Transverse colon (tissue), 4 donors: Measurements from ENCODE around the gene KCNH3. TPM values are rescaled to one million over a fixed set of nuclear protein-coding genes. Genes with fewer than 3 reads are reported as not detected.

Source experiments
- DNase-seq: peaks from one replicate; pipeline ENCODE4 v3.0.0-alpha.2; 2019
- H3K27ac ChIP-seq, 4 donors: fragments of 200-600 bp; sonication (generic); 2 replicates each; pipeline ENCODE4 v1.5.1; 2016 to 2018; ENCODE audit warnings: inconsistent platforms in 4 of 4
- H3K27me3 ChIP-seq: fragments of 200-600 bp; sonication (generic); 2 replicates; pipeline ENCODE4 v1.5.1; 2017; ENCODE audit warnings: inconsistent platforms
- H3K36me3 ChIP-seq, 4 donors: fragments of 200-600 bp; sonication (generic); 2 replicates each; pipeline ENCODE4 v1.5.1; 2017 to 2019; ENCODE audit warnings: inconsistent platforms in 4 of 4
- H3K4me1 ChIP-seq, 4 donors: fragments of 200-600 bp; sonication (generic); 2 replicates each; pipeline ENCODE4 v1.5.1; 2017 to 2020; ENCODE audit warnings: inconsistent platforms in 4 of 4
- H3K4me3 ChIP-seq, 4 donors: fragments of 200-600 bp; sonication (generic); 1 replicate in 1 of 4; 2 replicates in 3 of 4; pipeline versions ENCODE4 v1.5.1 to v1.6.1; 2017 to 2019; ENCODE audit warnings: inconsistent platforms in 4 of 4
- H3K9me3 ChIP-seq, 2 donors: fragments of 200-600 bp; sonication (generic); 2 replicates each; pipeline ENCODE4 v1.5.1; 2017 to 2019; ENCODE audit warnings: inconsistent platforms in 2 of 2
- EP300 ChIP-seq: sonication (generic); formaldehyde crosslinking; IDR thresholded peaks from one replicate; pipeline ENCODE4 v1.6.1; 2017; ENCODE audit warnings: antibody characterized with exemption, low read depth
- POLR2A ChIP-seq: fragments of 450-650 bp; IDR thresholded peaks from one replicate; pipeline ENCODE4 v1.6.1; 2016; ENCODE audit warnings: antibody characterized with exemption, mild to moderate bottlenecking, moderate library complexity
- POLR2AphosphoS5 ChIP-seq, 3 donors: sonication (generic); formaldehyde crosslinking; IDR thresholded peaks; one replicate each; pipeline ENCODE4 v1.6.1; 2016; ENCODE audit warnings: antibody characterized with exemption in 3 of 3
- WGBS, 2 donors: methylation state at CpG; one replicate each; pipeline ENCODE4 v1.1.5; 2018; ENCODE audit warnings: low coverage in 1 of 2; 5-methylcytosine and 5-hydroxymethylcytosine counted together
- in situ Hi-C, 4 donors: fragments of 200-750 bp; cut with MboI; loops; one replicate each; pipeline versions ENCODE4 v1.15.0 to v1.15.1; 2017; ENCODE audit warnings: low sequenced_read_pairs in 3 of 4, low pct_ligation_motif_present in 1 of 4, low pct_unique_long_range_greater_than_20kb in 1 of 4
- intact Hi-C: fragments of 100-400 bp; cut with DNase I; formaldehyde crosslinking; loops from one replicate; pipeline ENCODE4 v1.15.1; 2023; ENCODE audit warnings: low total_unique reads
- total RNA-seq, 4 donors: library from RNA; depleted of rRNA; stranded (reverse); fragments of >200 nt; gene quantifications; one replicate each; pipeline ENCODE4 v1.1.0, GENCODE V29; 2016
- TF ChIP-seq, protein P1 (sequence below), 5 experiments: fragments of 200-600 bp in 3 of 5; fragments of 450-650 bp in 2 of 5; sonication (generic) in 3 of 5; IDR thresholded peaks; 1 replicate in 2 of 5; 2 replicates in 3 of 5; pipeline ENCODE4 v1.5.1; 2016 to 2017; ENCODE audit warnings: antibody characterized with exemption in 5 of 5, inconsistent platforms in 3 of 5, mild to moderate bottlenecking in 2 of 5, moderate library complexity in 1 of 5

Gene KCNH3
- total RNA-seq, 4 donors from 2014 or later, result 0.32 to 0.80 TPM; not detected in 2

DNA sequence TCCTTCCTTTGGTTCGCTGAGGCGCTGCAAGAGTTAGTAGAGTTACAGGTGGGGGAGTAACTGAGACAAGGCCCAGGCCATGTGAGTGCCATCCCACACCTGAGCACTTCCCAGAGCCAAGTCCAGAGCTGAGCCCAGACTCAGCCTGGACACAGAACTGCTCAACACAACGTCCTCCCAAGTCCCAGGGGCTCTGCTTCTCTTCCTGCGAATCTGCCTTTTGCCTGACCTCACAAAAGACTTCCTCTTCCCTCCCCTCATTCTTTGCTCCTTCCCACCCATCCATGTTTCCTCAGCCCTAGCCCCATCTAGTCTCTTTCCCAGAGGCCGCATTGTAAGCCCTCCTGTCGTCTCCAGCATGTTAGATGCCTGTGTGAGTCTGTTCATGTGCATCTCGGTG is 45.8 kb downstream of the KCNH3 start:
- H3K4me1 ChIP-seq, result peaks cover 0 to 15% (median 2%) of the 10 kb centered on the region in 4 donors
- no peak overlapping the region for H3K4me3 ChIP-seq
- H3K36me3 ChIP-seq, result no peaks in the 10 kb centered on the region
- 90 to 100% methylated on average over 3 to 7 of the region's 7 CpGs for WGBS, 2 donors
- no peak overlapping the region for H3K27ac ChIP-seq
- TF ChIP-seq POLR2A (no peak), POLR2AphosphoS5 (IDR thresholded peaks at IDR 0.05) (no peak), EP300 (no peak)
- TF ChIP-seq, protein P1, sequence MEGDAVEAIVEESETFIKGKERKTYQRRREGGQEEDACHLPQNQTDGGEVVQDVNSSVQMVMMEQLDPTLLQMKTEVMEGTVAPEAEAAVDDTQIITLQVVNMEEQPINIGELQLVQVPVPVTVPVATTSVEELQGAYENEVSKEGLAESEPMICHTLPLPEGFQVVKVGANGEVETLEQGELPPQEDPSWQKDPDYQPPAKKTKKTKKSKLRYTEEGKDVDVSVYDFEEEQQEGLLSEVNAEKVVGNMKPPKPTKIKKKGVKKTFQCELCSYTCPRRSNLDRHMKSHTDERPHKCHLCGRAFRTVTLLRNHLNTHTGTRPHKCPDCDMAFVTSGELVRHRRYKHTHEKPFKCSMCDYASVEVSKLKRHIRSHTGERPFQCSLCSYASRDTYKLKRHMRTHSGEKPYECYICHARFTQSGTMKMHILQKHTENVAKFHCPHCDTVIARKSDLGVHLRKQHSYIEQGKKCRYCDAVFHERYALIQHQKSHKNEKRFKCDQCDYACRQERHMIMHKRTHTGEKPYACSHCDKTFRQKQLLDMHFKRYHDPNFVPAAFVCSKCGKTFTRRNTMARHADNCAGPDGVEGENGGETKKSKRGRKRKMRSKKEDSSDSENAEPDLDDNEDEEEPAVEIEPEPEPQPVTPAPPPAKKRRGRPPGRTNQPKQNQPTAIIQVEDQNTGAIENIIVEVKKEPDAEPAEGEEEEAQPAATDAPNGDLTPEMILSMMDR (IDR thresholded peaks at IDR 0.05), result no peak
- intact Hi-C loops (no loop called here), in situ Hi-C loops (no loop called here)
- H3K27me3 ChIP-seq, result no peaks in the 10 kb centered on the region
- no peaks in the 10 kb centered on the region for H3K9me3 ChIP-seq
- no peak for DNase-seq

DNA sequence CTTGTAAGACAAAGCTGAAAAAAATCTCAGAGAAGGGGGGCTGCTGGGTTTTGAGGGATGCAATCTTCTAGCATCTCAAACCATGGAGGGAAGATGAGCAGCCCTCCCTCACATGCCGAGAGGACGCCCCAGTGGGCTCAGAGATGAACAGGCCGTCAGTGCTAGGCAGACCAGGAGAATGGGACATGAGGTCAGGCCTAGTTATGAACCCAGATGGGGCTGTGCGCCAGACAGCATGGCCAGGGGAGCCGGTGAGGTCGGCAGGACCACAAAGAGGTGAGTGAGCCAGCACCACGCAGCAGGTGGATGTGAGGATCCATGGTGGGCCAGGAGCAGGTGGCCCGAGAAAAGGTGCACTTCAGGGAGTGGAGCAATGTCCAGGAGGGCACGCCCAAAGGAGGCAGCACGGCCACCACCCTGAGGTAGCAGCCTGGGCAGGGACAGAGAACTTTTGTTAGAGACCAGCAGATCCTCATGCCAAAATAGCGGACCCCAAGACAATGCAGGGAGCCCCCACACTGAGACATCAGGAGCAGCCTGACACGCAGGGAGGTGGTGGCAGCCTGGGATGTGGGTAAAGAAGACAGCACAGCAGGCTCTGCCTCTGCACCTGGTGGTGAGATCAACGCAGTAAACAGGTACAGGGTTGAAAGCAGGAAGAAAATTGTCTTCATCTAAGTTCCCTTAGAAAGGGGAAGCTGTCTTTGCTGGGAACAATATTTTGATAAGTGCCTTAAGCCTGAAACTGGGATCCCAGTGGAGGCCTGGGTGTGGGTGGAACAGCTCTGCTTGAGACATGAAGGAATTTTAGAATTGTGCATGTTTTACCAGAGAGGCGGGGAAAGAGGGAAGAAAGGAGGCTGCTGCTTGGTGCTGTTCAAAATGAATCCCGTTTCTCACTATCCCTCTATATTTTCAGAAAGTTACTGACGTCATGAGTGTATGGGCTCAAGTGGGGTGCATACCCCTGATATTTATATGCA is 46.9 kb downstream of the KCNH3 start:
- Histone ChIP-seq H3K27ac (no peak overlapping the region), H3K9me3 (no peaks in the 10 kb centered on the region), H3K4me3 (no peak overlapping the region), H3K36me3 (no peaks in the 10 kb centered on the region), H3K27me3 (no peaks in the 10 kb centered on the region), H3K4me1 (peaks cover 0 to 11% (median 2%) of the 10 kb centered on the region in 4 donors)
- TF ChIP-seq POLR2AphosphoS5 (IDR thresholded peaks at IDR 0.05) (no peak), EP300 (no peak), POLR2A (no peak)
- TF ChIP-seq, protein P1 (IDR thresholded peaks at IDR 0.05), result no peak
- in situ Hi-C loops (no loop called here), intact Hi-C loops (no loop called here)
- DNase-seq, result no peak
- 80 to 83% methylated on average over 6 to 16 of the region's 16 CpGs for WGBS, 2 donors

DNA sequence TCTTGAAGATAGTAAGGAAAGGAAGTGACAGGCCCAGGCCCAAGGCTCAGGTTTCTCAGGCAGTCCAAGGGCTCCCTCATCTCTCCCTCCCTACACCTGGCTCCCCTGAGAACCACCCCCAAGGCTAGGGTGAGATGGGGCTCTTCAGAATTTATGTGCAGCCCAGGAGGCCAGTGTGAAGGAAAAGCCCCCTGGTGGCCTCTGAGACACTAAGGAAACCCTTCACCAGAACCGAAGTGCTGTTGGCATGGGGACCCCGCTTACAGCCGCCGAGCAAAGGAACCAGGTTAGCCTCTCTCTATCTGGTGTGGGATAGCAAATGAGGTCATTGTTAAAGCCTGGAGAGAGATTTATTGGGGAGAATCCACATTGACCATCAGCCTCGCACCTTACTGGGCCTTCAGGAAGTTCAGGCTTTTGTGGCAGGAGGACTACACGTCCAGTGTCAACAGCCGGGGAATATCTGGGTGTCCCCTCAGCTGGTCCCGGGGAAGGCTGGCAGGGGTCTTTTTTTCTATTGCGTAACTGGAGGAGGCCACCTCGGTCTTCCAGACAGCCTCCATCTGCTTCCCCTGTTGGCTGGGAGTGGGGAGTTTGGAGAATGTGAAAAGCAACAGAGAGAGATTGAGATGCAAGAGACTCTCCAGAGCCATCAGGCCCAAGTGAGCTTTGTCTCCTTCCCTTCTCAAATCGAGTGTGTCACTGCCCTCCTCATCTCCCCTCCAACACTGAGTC is 48.5 kb downstream of the KCNH3 start:
- Histone ChIP-seq H3K4me1 (peaks cover 0 to 8% (median 2%) of the 10 kb centered on the region in 4 donors), H3K27me3 (no peaks in the 10 kb centered on the region), H3K27ac (no peak overlapping the region), H3K9me3 (no peaks in the 10 kb centered on the region), H3K4me3 (no peak overlapping the region), H3K36me3 (peaks cover 0 to 5% (median 0%) of the 10 kb centered on the region in 4 donors)
- WGBS, 2 donors, result 88% methylated on average over 11 of the region's 11 CpGs; no CpG with 5 or more reads in 1 of the 2 donors
- intact Hi-C loops, result no loop called here
- in situ Hi-C loops, result no loop called here
- TF ChIP-seq EP300 (no peak), POLR2AphosphoS5 (IDR thresholded peaks at IDR 0.05) (no peak), POLR2A (no peak)
- TF ChIP-seq, protein P1 (IDR thresholded peaks at IDR 0.05), result no peak
- DNase-seq, result no peak

DNA sequence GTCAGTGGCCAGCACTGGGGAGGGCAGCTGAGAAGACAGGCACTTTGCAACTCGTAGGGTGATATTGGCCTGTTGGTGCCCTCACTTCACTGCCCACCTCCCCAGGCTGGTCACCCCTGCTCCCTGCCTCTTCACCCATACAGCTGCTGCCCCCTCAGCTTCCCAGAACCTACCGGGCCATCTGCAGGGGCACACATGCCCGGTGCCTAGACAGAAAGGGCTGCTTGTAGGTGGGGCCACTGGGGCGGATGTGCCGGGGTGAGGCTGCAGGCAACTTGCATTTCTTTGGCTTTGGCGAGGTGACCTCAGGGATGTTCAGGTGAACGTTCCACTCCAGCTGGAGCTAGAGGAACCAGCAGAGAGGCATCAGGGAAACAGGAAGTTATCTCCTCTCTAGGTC is 49.5 kb downstream of the KCNH3 start:
- no peak for DNase-seq
- Histone ChIP-seq H3K9me3 (no peaks in the 10 kb centered on the region), H3K36me3 (peaks cover 0 to 5% (median 0%) of the 10 kb centered on the region in 4 donors), H3K4me1 (peaks cover 0 to 1% (median 0%) of the 10 kb centered on the region in 4 donors), H3K27me3 (no peaks in the 10 kb centered on the region), H3K4me3 (no peak overlapping the region), H3K27ac (no peak overlapping the region)
- WGBS, 2 donors, result 94% methylated on average over 7 of the region's 7 CpGs; no CpG with 5 or more reads in 1 of the 2 donors
- intact Hi-C loops (no loop called here), in situ Hi-C loops (no loop called here)
- TF ChIP-seq, protein P1 (IDR thresholded peaks at IDR 0.05), result no peak
- TF ChIP-seq POLR2A (no peak), EP300 (no peak), POLR2AphosphoS5 (IDR thresholded peaks at IDR 0.05) (no peak)
